Jurkat, Clone E6-1 (cell line): ENCODE results near the gene KLF3.
A peak's percentile ranks its signal among the peaks of the same experiment; 100 is the strongest.

Source experiments
- DNase-seq: peaks from one replicate; pipeline ENCODE4 v3.0.0-alpha.2; 2011; ENCODE audit warnings: low read depth, low spot score
- H3K4me3 ChIP-seq: 2 replicates; pipeline ENCODE4 v1.5.1; 2011; ENCODE audit warnings: mild to moderate bottlenecking, low read length, control low read depth, moderate library complexity

KLF3 gene

DNA sequence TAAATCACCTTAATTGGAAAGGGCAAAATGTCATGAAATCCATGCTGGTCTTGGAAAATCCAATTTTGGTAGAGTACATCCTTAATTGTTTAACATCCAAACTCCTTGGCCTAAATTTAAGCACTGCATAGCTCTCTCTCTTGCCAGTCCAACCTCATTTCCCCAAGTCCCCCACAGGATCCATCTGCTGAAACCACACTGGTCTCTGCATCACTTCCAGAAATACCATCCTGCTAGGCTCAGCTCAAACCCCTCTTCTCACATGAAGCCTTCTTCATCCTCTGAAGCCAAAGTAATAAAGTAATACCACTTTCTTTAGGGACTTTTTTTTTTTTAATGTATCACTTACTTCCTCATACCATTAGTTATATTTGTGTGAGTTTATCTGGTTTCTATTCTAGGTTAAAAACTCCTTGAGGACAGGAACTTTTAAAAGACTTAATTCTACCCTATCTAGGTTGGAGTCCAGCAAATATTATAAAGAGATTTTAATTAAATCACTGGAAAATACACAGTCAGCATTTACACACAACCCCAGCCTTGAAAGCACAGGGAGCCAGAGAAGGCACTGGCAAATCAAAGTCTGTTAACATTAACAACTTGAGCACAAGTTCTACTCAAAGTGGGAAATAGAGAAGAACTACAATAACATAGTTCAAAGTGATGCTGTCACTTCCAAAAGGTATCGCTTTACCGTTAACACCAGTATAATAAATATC is 16.7 kb upstream of the KLF3 start:
- H3K4me3 ChIP-seq, result no peak overlapping the region
- no peak for DNase-seq

DNA sequence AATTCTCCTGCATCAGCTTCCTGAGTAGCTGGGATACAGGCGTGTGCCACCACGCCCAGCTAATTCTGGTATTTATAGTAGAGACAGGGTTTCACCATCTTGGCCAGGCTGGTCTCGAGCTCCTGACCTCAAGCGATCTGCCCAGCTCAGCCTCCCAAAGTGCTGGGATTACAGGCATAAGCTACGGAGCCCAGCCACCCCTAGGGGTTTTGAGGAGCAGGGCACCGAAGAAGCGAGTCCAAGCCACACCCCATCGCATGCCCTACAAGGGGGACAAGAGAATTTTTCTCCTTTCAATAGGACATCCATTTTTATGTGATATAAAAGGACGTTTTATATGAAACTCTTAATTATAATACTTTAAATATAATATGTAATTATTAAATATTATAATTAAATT is 13.9 kb upstream of the KLF3 start:
- no peak overlapping the region for H3K4me3 ChIP-seq
- no peak for DNase-seq

DNA sequence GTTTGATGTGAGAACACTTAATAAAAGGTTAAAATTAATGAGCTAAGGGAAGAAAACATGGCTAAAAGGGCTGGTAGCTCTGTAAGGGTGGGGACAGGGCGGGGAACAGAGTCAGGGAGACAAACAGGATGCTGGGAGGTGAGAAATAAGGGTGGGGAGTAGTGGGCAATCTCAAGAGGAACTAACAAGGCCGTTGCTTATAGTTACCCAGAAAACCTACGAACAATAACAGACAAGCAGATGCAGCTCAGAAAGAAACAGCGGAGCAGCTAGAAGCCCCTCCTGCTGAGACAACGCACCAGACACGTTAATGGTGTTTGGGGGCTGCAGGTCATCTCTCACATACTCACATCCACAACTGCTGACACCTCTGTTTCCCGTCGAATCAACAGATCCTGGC is 9.7 kb upstream of the KLF3 start:
- no peak for DNase-seq
- H3K4me3 ChIP-seq, result no peak overlapping the region

DNA sequence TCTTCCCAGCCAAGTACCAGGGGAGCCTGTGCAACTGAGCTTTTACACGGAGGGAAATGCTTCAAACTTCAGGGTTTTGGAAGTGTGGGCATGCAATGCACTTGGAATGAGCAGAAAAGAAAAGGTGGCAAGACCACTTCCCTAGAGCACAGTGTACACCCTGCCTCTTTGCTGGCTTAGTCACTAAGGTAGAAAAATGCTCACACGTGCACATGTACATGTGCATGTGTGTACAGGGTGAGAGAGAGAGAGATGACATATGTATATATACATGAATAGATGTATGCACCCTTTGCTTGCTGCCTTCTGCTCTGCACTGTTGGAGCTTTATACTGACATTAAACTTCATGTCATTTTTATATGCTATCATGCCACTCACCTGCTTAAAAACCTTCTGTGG is 7.9 kb upstream of the KLF3 start:
- H3K4me3 ChIP-seq, result no peak overlapping the region
- DNase-seq, result no peak

DNA sequence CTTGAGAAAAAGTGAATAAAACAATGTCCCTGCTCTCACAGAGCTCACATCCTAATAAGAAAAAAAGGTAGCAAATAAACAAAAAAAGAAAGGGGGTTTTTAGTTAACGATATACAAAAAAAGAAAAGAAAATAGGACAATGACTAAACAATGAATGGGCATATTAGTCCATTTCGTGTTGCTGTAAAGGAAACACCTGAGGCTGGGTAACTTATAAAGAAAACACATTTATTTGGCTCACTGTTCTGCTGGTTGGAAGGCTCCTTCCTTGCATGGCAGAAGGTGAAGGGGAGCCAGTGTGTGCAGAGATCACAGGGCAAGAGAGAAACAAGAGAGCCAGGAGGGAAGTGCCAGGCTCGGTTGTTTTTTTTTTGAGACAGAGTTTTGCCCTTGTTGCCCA is 4.7 kb upstream of the KLF3 start:
- H3K4me3 ChIP-seq, result no peak overlapping the region
- DNase-seq, result no peak

DNA sequence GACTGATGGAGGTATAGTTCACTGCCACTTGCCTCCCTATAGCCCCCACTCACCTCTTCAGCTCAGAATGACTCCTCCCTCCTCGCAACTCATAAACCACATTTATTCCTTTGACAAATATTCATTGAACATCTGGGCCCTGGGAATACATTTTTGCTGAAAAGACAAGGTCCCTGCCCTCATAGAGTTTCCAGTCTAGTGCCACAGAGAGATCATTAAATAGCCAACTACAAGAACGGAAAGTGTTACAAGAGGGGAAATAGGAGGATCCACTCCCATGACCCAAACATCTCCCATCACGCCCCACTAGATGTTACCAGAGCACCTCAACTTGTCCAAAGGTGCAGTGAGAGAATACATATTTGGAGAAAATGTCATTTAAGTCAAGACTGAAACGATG is 3.2 kb upstream of the KLF3 start:
- no peak for DNase-seq
- no peak overlapping the region for H3K4me3 ChIP-seq

DNA sequence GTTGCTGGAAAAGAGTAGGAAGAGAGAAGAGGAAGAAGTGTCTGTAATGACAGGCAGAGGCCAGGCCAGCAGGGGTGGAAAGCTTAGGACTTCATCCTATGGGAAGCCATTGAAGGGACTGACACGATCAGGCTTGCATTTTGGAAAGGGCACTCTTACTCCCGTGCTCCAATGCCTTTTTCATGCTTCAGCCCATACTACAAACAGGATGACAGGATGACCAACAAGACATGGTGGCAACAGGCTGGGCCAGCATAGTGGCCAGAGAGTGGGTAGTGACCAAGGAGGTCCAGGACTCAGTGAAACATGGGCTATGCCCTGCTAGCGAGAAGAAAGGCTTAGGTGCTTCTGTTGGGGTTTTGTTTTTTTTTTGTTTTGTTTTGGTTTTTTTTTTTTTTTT is 2.6 kb upstream of the KLF3 start:
- no peak overlapping the region for H3K4me3 ChIP-seq
- DNase-seq, result no peak

DNA sequence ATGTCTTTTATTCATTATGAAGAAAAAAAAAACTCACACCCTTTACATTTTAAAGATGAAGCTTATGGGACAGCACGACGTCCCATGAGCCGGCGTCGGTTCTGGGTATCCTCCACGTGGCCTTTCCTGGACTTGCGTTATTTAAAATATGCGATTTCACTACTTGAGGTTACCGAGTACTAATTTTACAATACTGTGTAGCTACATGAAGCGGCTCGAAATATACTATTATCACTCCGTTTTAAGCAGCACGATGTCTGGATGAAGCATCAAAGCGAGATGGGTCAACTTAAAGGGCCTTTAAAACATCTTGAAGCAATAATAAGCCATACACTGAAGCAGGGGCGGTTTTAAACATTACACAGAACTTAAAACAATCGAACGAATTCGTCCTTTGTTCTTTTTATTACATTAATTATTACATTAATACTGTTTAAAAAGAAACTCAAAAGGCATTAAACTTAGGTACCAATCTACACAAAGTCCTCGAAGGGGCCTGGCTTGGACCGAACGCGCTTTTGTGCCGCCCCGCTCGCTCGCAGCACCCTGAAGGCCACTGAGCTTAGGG is 1.4 kb upstream of the KLF3 start:
- DNase-seq, result no peak
- peak overlapping the region; percentile 49 for H3K4me3 ChIP-seq

DNA sequence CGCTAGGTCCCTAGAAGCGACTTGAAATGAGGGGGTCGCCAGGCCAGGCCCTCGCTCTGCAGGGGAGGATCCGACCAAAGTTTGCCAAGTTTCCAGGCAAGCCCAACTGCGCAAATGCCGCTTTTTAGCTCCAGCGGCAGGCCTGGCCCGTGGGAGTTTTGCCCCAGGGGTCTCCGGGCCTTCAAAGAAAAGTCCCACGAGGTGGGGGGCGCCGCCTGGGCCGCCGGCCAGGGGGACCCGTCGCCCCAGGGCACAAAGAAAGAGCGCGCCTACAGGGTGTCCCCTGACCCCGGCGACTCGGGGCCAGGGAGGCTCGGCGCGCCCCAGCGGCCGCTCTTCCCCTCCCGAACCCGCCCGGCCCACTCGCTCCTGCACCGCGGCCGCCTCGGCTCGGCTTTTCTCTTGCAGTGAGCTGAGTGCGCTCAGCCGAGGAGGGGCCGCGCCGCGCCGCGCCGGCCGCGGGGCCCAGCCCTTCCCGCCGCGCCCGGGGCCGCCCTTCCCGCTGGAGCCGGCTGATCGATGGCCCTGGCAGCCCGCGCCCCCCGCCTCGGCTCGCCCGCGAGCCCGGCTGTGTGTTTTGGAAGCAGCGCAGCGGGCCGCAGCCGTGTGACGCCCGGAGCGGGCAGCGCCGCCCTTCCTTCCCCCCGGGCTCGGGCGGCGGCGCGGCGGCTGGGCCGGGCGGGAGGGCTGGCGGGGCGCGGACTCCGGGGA is 754 bp upstream of the KLF3 start:
- peak overlapping the region; percentile 49 for H3K4me3 ChIP-seq
- no peak for DNase-seq

DNA sequence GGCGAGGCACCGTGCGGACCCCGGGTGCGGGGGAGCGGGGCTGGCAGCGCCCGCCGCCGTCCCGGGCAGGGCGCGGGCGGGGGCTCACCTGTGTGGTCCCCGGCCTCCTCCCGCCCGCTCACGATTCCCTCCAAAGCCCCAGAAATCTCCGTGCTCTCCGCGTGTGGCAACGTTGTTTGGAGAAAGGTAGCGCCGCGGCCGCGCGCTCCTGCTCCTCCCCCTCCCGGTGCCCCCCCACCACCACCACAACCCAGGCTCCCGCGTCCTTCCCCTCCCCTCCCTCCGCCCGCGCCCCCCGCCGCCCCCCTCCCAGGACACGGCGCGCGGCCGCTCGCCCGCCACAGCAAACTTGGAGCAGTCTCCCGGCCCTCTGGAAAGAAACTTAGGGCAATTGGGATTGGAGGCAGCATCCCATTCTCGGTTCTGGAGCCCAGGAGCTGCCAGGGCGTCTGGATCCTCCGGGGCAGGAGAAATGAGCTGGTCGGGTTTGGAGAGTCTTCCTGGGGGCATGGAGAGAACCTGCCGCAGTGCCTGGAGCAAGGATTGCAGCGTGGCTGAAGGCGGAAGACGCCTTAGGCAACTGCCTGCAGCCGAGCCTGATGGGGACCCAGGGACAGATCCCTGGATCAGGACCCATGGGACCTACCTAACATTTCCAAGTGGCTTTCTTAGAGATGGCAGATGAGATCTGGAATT is 855 bp downstream of the KLF3 start:
- H3K4me3 ChIP-seq, result peak overlapping the region; percentile 53
- no peak for DNase-seq

DNA sequence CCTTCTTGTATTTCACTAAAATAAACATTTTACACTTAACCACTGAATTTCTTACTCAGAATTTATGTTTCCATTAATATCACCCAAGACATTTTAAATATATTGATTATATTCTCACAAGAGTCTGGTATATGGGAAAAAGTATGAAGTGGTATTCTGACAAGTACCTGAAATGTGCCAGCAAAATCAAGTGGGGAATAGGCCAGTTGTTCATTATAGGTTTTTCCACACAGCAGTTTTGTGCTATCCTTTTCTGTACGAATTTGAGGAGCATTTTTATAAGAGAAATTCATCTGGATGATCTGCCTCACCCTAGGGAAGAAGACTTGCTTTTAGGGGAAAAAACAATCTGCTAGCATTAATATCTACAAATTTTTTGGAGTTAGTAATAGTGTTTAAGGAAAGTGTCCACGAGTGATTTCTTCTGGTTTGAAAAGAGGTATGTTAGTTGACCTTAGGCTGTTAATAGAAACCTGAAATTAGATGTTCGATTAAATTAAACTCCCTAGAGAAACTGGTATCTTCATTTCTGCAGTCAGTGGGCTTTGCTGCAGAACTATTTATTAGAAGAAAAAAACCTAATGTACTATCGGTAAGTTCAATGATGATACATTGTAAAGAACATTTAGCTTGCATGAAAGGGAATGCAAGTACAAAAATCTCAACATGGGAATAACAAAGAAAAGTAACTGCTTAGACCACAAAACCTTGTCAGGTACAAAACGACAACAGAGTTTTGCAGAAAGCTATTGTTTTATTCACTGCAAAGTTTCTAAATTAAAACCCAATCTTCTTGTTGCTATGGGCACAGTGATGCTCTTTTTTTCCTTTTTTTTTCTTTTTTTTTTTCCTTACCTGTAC is 1.8 kb downstream of the KLF3 start:
- no peak overlapping the region for H3K4me3 ChIP-seq

DNA sequence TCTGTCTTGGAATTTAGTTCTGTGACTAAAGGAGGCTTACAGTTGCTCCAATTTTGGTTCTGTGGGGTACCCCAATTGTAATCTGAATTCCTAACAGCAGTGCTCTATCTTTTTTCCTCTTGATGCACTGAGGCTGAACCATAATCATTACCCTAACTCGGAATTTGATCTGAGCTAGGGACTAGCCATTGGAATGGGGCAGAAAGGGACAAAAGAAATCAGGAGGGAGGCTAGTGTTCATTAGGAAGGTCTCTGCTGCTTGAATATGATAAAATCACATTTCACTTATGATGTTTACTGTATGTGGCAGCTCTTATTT is 2.7 kb downstream of the KLF3 start:
- DNase-seq, result no peak
- no peak overlapping the region; the same call in 1 of the 2 replicates for H3K4me3 ChIP-seq

More for the DNA sequence above, 1.8 kb downstream of the KLF3 start:
- no peak for DNase-seq

DNA sequence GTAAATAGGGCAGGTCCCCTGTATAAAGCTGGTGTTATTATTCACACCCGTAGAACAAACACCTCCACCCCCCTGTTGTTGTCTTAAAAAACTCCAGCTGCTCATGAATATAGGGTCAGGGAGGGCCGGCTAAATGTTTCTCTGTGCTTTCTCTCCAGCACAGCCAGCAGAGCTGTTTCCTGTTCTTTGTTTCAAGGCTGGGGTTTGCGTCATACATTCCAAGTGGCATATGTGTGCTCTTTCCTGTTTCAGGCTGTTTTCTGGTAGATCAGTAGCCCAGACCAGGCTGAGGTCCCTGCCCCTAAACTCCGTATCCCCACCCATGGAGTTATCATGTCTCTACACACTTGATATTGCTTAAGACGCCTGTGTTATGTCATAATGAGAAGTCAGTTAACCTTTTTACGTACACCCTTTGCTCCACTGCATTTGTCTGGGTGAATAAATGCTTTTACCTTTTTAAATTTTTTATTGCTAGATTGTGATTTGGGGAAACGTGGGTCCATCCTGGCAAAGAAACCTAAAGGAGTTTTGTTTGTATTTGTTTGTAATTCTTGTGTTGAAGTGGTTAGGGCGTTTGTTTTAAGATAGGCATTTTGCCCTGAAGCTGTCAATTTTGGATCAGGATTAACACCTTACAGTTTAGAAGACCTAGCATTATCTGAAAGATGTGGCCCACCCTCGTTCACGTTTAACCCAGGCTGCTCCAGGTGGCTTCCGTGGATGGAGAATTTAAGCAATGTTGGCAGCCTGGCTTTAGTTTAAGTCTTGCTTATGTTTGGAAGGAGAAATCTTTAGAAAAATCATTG is 3.3 kb downstream of the KLF3 start:
- peak; percentile 59 for DNase-seq
- H3K4me3 ChIP-seq, result peak overlapping the region; percentile 17

DNA sequence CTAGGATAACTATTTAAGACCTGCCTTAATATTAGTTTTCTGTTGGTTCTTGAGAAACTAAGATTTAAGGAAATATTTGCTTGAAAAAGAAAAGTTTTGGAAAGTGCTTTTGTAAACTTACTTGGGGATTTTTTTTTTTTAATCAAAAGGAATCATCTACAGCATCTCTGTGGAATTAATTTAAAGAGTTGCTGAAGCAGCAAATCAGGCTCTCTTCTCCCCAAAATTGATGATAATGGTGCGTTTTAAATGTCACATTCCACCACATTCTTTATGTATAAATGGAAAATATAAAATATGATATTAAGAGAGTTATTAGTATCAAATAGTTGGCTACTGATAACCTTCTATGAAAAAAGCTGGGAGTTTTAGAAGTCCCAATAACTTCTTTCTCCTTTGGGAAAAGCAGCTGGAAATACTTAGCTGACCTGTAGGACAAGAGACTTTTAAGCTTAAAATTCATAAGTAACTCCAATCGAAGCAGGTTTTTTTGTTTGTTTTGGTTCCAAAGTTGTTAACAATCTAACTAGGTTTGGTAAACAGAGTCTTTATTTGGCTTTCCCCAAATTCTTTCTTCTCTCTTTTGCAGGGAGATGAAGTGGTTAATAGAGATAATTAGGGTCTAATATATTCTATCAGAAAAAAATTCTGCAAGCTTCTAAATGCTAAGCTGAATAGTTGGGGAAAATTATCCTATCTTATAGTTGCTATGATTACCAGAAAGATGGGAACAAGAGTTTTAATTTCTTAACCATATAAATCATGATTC is 4.4 kb downstream of the KLF3 start:
- no peak overlapping the region for H3K4me3 ChIP-seq
- DNase-seq, result no peak

DNA sequence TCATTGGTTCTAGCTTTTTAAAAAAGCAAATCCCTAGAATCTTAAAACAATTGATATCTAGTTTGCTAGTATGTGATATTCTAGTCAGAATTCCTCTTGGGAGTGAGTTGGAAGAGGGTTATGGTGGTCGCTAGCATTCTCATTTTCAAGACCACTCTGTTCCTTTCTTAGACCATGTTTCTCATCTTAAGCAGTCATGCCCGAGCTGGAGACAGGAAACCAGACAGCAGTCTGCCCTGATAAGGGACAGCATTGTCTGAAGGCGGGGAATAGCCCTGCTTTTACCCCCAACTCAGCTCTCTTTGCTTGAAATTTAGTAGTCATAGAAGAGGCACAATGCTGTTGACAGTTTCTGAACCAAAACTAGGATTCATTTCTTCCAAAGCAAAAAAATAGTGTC is 5.2 kb downstream of the KLF3 start:
- no peak for DNase-seq
- no peak overlapping the region for H3K4me3 ChIP-seq

DNA sequence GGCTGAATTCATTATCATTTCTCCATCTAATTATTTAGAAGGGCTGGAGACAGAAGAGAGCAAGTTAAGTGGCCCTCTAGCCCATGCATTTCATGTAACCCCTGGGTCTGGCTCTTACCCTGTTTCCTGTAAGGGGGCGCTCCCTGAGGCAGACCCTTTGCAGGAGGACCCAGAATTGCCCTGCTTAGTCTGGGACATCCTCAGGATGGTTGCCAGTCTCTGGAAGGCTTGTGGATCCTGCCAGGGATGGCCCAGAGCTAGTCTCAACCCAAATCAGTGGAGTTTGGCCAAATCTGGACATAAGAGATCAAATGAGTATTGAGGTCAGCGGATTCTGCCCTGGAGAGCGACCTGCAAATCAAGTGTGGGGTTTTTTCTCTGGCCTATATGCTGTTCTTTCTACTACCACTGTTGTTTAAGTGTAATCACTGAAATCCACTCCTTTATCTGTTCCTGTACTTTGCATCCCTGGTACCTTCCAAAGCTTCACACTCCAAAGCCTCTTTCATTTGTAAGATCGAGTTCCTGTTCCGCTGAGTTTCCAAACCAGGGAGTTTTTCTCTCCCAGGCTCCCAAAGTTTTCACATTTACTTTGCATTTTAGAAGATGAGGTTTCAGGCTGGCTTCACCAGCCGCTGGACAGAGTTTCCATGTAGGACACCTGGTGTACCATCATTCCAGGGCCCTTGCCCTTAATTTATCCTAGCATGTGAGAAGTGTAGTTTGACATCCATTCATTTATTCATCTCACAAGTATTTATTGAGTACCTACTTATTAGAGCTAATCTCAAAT is 6.3 kb downstream of the KLF3 start:
- DNase-seq, result no peak
- no peak overlapping the region for H3K4me3 ChIP-seq

DNA sequence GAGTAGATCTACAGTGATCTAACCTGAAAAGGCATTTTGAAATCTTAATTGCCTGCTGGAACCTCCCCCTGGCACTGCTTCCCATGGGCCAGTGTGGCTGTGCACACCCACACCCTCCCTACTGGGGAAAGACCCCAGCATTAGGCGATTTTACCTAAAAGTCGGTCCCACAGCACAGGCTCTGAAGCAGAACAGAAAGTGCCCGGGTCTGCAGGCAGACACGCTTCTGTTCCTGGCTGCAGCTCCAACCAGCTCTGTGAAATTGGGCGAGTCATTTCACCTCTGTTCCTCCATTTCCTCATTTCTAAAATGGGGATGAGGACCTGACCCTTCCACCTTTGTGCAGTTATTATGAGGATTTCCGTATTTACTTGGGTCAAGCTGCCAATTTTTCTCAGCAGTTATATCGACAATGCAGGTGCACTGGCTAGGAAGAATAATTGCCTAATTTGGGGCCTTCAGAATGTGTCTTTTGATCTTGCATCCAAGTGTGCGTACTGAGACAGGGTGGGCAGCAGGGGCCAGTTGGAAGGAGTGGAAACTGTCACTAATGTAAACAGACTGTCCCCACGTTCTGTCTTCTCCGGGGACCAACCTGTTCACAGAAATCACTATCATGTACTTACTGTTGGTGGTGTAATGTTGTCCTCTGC is 7.1 kb downstream of the KLF3 start:
- no peak for DNase-seq
- no peak overlapping the region for H3K4me3 ChIP-seq
